Measurements from ENCODE around the gene TBCEL. TPM values are rescaled to one million over a fixed set of nuclear protein-coding genes. Genes with fewer than 3 reads are reported as not detected.

Gene TBCEL
- total and polyA plus RNA-seq, 10 of the 15 experiments (the other 5 are each of a cell fraction or from before 2014, with no cell fraction given): 2.0 to 10.4 (median 7.3) TPM

DNA sequence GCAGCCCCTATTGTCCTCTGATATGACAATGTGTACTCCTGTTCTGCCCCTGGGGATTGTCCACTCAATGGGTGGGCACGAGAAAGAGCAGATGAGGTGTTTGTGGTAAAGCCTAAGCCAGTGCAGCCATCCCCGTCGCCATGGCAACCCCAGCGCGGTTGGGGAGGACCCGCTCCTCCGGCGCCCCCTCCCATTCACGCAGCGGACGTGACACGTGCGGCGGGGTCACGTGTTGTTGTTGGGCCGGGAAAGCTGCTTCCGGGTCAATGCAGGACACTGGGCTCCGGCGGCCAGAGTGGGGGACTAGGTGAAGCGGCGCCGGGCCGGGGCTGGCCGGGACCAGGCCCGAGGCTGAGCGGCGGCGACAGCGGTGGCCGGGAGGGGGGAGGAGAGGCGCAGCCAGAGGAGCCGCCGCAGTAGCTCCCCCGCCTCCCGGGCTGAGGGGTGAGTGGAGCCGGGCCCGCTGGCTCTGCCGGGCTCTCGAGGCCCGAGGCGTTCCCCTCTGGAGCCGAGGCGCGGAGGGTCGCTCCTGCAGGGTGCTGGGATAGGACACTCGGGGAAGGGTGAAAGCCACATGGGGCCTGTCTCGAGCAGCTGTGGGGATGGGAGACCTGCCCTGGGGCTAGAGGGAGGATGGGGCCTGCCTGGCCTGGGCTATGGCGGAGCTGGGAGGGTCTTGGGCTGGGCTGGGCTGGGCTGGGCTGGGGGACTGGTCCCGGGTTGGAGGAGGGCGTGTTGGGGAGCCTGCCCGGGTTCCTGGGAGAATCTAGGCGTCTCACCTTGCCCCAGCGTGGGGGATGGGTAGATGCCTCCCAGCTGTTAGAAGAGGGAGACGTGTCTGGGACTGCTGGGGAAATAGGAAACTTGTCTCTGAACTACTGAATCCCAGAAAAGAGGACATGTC lies at the start of gene TBCEL (continued):
- TF ChIP-seq, protein P1, sequence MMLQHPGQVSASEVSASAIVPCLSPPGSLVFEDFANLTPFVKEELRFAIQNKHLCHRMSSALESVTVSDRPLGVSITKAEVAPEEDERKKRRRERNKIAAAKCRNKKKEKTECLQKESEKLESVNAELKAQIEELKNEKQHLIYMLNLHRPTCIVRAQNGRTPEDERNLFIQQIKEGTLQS (IDR thresholded peaks at IDR 0.05; ENCODE audit: borderline replicate concordance, extremely low read depth, low read depth, low read length): peak; percentile 93
- no peak for TF ChIP-seq SREBF2 (IDR thresholded peaks at IDR 0.05; ENCODE audit: low read length)
- no peak for TF ChIP-seq WRNIP1 (IDR thresholded peaks at IDR 0.05; ENCODE audit: borderline replicate concordance, low read depth, low read length)
- peak; percentile 35 for TF ChIP-seq SIX5 (IDR thresholded peaks at IDR 0.05; ENCODE audit: low read depth, low read length, severe bottlenecking)
- no peak for TF ChIP-seq IRF4 (IDR thresholded peaks at IDR 0.05; ENCODE audit: low read depth, low read length)
- TF ChIP-seq MTA2 (IDR thresholded peaks at IDR 0.05; ENCODE audit: low read depth): peak; percentile 31; the same call in 1 of the 2 replicates
- no peak for TF ChIP-seq STAT3 (IDR thresholded peaks at IDR 0.05; ENCODE audit: low read depth, low read length)
- TF ChIP-seq, protein P2, sequence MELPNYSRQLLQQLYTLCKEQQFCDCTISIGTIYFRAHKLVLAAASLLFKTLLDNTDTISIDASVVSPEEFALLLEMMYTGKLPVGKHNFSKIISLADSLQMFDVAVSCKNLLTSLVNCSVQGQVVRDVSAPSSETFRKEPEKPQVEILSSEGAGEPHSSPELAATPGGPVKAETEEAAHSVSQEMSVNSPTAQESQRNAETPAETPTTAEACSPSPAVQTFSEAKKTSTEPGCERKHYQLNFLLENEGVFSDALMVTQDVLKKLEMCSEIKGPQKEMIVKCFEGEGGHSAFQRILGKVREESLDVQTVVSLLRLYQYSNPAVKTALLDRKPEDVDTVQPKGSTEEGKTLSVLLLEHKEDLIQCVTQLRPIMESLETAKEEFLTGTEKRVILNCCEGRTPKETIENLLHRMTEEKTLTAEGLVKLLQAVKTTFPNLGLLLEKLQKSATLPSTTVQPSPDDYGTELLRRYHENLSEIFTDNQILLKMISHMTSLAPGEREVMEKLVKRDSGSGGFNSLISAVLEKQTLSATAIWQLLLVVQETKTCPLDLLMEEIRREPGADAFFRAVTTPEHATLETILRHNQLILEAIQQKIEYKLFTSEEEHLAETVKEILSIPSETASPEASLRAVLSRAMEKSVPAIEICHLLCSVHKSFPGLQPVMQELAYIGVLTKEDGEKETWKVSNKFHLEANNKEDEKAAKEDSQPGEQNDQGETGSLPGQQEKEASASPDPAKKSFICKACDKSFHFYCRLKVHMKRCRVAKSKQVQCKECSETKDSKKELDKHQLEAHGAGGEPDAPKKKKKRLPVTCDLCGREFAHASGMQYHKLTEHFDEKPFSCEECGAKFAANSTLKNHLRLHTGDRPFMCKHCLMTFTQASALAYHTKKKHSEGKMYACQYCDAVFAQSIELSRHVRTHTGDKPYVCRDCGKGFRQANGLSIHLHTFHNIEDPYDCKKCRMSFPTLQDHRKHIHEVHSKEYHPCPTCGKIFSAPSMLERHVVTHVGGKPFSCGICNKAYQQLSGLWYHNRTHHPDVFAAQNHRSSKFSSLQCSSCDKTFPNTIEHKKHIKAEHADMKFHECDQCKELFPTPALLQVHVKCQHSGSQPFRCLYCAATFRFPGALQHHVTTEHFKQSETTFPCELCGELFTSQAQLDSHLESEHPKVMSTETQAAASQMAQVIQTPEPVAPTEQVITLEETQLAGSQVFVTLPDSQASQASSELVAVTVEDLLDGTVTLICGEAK (IDR thresholded peaks at IDR 0.05; ENCODE audit: borderline replicate concordance): peak; percentile 77
- no peak for TF ChIP-seq ZZZ3 (IDR thresholded peaks at IDR 0.05; ENCODE audit: control insufficient read depth, insufficient read length, low read depth)
- TF ChIP-seq YBX1 (IDR thresholded peaks at IDR 0.05): no peak
- TF ChIP-seq NBN (IDR thresholded peaks at IDR 0.05): no peak
- no peak for TF ChIP-seq ASH2L (IDR thresholded peaks at IDR 0.05; ENCODE audit: borderline replicate concordance, low read depth)
- TF ChIP-seq MYC (IDR thresholded peaks at IDR 0.05; ENCODE audit: insufficient read depth, insufficient read length, insufficient replicate concordance, low read length, severe bottlenecking): no peak
- TF ChIP-seq, protein P3, sequence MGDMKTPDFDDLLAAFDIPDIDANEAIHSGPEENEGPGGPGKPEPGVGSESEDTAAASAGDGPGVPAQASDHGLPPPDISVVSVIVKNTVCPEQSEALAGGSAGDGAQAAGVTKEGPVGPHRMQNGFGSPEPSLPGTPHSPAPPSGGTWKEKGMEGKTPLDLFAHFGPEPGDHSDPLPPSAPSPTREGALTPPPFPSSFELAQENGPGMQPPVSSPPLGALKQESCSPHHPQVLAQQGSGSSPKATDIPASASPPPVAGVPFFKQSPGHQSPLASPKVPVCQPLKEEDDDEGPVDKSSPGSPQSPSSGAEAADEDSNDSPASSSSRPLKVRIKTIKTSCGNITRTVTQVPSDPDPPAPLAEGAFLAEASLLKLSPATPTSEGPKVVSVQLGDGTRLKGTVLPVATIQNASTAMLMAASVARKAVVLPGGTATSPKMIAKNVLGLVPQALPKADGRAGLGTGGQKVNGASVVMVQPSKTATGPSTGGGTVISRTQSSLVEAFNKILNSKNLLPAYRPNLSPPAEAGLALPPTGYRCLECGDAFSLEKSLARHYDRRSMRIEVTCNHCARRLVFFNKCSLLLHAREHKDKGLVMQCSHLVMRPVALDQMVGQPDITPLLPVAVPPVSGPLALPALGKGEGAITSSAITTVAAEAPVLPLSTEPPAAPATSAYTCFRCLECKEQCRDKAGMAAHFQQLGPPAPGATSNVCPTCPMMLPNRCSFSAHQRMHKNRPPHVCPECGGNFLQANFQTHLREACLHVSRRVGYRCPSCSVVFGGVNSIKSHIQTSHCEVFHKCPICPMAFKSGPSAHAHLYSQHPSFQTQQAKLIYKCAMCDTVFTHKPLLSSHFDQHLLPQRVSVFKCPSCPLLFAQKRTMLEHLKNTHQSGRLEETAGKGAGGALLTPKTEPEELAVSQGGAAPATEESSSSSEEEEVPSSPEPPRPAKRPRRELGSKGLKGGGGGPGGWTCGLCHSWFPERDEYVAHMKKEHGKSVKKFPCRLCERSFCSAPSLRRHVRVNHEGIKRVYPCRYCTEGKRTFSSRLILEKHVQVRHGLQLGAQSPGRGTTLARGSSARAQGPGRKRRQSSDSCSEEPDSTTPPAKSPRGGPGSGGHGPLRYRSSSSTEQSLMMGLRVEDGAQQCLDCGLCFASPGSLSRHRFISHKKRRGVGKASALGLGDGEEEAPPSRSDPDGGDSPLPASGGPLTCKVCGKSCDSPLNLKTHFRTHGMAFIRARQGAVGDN (IDR thresholded peaks at IDR 0.05): peak; percentile 73; the same call in 1 of the 2 replicates
- TF ChIP-seq STAT1 (conservative IDR thresholded peaks at IDR 0.05): 0 out of 2 replicates have a peak, but pooled peaks have one; percentile 44
- TF ChIP-seq, protein P4, sequence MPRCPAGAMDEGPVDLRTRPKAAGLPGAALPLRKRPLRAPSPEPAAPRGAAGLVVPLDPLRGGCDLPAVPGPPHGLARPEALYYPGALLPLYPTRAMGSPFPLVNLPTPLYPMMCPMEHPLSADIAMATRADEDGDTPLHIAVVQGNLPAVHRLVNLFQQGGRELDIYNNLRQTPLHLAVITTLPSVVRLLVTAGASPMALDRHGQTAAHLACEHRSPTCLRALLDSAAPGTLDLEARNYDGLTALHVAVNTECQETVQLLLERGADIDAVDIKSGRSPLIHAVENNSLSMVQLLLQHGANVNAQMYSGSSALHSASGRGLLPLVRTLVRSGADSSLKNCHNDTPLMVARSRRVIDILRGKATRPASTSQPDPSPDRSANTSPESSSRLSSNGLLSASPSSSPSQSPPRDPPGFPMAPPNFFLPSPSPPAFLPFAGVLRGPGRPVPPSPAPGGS (IDR thresholded peaks at IDR 0.05; ENCODE audit: borderline replicate concordance, insufficient read depth, low read depth, low read length, poor library complexity, severe bottlenecking): no peak
- TF ChIP-seq, protein P5, sequence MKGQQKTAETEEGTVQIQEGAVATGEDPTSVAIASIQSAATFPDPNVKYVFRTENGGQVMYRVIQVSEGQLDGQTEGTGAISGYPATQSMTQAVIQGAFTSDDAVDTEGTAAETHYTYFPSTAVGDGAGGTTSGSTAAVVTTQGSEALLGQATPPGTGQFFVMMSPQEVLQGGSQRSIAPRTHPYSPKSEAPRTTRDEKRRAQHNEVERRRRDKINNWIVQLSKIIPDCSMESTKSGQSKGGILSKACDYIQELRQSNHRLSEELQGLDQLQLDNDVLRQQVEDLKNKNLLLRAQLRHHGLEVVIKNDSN (IDR thresholded peaks at IDR 0.05; ENCODE audit: borderline replicate concordance, extremely low read length, insufficient read depth, low read depth, low read length): peak; percentile 98
- TF ChIP-seq PML (IDR thresholded peaks at IDR 0.05; ENCODE audit: low read length): no peak
